Karpas-422 (cell line): ENCODE measurements around the gene AP4M1. TPM values are rescaled to one million over a fixed set of nuclear protein-coding genes. Genes with fewer than 3 reads are reported as not detected.
A peak's percentile ranks its signal among the peaks of the same experiment; 100 is the strongest.
"Not testable (repeated sequence)": the region's sequence is repeated elsewhere in the genome, so short reads cannot be mapped to it uniquely, and the experiment has no call there.

Experiments
- DNase-seq: peaks from one replicate; pipeline ENCODE4 v3.0.0-alpha.2; 2015
- H2AFZ ChIP-seq: fragments of 200-600 bp; sonication (generic); 2 replicates; pipeline ENCODE4 v1.6.1; 2014; ENCODE audit warnings: antibody characterized with exemption, low read length, mixed read lengths
- H3K27ac ChIP-seq: fragments of 200-600 bp; sonication (generic); 2 replicates; pipeline ENCODE4 v1.5.1; 2014; ENCODE audit warnings: mild to moderate bottlenecking, low read length, moderate library complexity
- H3K27me3 ChIP-seq: fragments of 200-600 bp; sonication (generic); 2 replicates; pipeline ENCODE4 v1.6.1; 2014; ENCODE audit warnings: low read length, mixed read lengths
- H3K36me3 ChIP-seq: fragments of 200-600 bp; sonication (generic); 2 replicates; pipeline ENCODE4 v1.6.1; 2014; ENCODE audit warnings: low read length, mixed read lengths; ENCODE audit not compliant: insufficient read depth
- H3K4me1 ChIP-seq: fragments of 200-600 bp; sonication (generic); 2 replicates; pipeline ENCODE4 v1.6.1; 2014; ENCODE audit warnings: mild to moderate bottlenecking, low read length, mixed read lengths
- H3K4me2 ChIP-seq: fragments of 200-600 bp; sonication (generic); 2 replicates; pipeline ENCODE4 v1.6.1; 2014; ENCODE audit warnings: low read length, low read depth, mild to moderate bottlenecking; ENCODE audit not compliant: poor library complexity, severe bottlenecking
- H3K4me3 ChIP-seq: fragments of 200-600 bp; sonication (generic); 2 replicates; pipeline ENCODE4 v1.5.1; 2014; ENCODE audit warnings: mild to moderate bottlenecking, antibody characterized with exemption, low read length, mixed read lengths
- H3K79me2 ChIP-seq: fragments of 200-600 bp; sonication (generic); 2 replicates; pipeline ENCODE4 v1.6.1; 2014; ENCODE audit warnings: mild to moderate bottlenecking, low read length, mixed read lengths
- H3K9ac ChIP-seq: fragments of 200-600 bp; sonication (generic); 2 replicates; pipeline ENCODE4 v1.6.0; 2014; ENCODE audit warnings: low read length
- H3K9me2 ChIP-seq: fragments of 200-600 bp; sonication (generic), shearing (Covaris generic); replicated peaks from 2 replicates; pipeline ENCODE4 v1.6.0; 2014; ENCODE audit warnings: mild to moderate bottlenecking, low read length, moderate library complexity; ENCODE audit not compliant: insufficient read depth
- H3K9me3 ChIP-seq: fragments of 300-700, 200-600 bp; sonication (generic); 2 replicates; pipeline ENCODE4 v1.6.1; 2014; ENCODE audit warnings: low read length, mixed read lengths
- H4K20me1 ChIP-seq: fragments of 200-600 bp; sonication (generic); 2 replicates; pipeline ENCODE4 v1.6.1; 2014; ENCODE audit warnings: mild to moderate bottlenecking, antibody characterized with exemption, low read length, low read depth; ENCODE audit not compliant: insufficient read depth
- total RNA-seq: library from RNA; depleted of rRNA; stranded (reverse); fragments of >200 nt; shearing (Covaris generic); gene quantifications from 2 replicates; pipeline ENCODE4 v1.2.3, GENCODE V29; 2014; ENCODE audit warnings: low replicate concordance

The AP4M1 gene
- total RNA-seq, 1 experiment from 2014 or later, result 3.6 TPM

DNA sequence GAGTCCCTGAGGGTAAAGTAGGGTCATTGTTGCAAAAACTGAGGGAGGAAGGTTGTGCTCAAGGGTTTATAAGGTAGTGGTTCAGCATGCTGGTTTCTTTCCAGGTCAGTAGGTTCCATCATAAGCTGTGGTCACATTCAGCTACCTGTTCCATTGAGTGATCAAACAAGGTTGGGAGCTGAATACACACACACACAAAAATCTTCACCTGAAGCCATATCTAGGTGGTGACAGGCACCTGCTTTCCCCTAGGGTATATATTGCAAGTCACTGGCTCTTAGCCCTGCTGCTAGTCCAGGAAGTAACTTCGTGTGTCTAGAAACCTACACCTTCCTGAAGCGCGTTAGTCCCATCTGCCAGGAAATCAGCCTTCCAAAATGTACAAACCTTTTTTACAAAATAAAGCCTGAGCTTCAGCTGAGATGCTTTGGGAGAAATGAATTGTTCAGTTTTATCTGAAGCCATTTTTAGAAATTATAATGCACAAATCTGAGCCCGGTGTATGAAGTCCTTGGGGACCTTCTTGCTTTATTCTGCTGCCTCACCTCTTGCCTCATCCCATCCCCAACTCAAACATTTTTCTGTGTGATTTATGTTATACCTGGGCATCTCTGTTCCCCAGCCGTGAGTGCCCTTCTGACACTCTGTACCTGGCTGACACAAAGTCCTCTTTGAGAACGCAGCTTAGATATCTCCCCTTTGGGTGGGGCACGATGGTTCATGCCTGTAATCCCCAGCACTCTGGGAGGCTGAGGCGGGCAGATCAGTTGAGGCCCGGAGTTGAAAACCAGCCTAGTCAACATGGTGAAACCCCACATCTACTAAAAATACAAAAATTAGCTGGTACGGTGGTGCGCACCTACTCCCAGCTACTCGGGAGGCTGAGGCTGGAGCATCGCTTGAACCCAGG lies 36.7 kb downstream of the AP4M1 start:
- peaks cover 8% of the 10 kb centered on the region for H3K4me1 ChIP-seq
- no peak for DNase-seq
- no peak overlapping the region for H3K4me3 ChIP-seq
- H3K4me2 ChIP-seq, result peak overlapping the region; percentile 36
- H3K79me2 ChIP-seq, result no peaks in the 10 kb centered on the region
- no peaks in the 10 kb centered on the region for H3K9me3 ChIP-seq
- no peaks in the 10 kb centered on the region for H3K36me3 ChIP-seq
- no peak overlapping the region for H3K27ac ChIP-seq
- no peaks in the 10 kb centered on the region for H4K20me1 ChIP-seq
- H3K9me2 ChIP-seq, result no peaks in the 10 kb centered on the region
- no peaks in the 10 kb centered on the region for H3K27me3 ChIP-seq
- no peak overlapping the region for H3K9ac ChIP-seq
- no peak overlapping the region for H2AFZ ChIP-seq

DNA sequence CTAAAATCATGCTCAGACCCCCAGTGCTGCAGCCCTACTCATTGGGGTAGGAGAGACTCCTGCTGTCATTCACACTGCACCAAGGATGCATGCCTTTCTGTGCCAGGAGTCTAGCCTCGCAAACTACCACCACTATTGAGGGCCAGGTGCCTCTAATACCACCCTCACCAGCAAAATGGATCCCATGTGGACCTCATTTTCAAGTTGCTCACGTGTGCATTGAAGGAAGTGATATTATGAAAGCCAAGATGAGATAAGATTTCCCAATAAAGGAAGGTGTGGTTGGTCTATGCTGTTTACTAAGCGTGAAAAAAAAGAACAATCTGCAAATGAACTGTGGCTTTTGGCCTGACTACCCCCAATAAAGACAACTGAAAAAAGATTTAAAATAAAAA lies 40.1 kb downstream of the AP4M1 start:
- H3K4me2 ChIP-seq, result no peak overlapping the region
- H3K36me3 ChIP-seq, result no peaks in the 10 kb centered on the region
- no peak overlapping the region for H3K4me3 ChIP-seq
- H3K27ac ChIP-seq, result no peak overlapping the region
- no peak overlapping the region for H3K9ac ChIP-seq
- H4K20me1 ChIP-seq, result no peaks in the 10 kb centered on the region
- H3K4me1 ChIP-seq, result peaks cover 8% of the 10 kb centered on the region
- H2AFZ ChIP-seq, result no peak overlapping the region
- no peak for DNase-seq
- no peaks in the 10 kb centered on the region for H3K9me3 ChIP-seq
- H3K9me2 ChIP-seq, result no peaks in the 10 kb centered on the region
- no peaks in the 10 kb centered on the region for H3K27me3 ChIP-seq
- no peaks in the 10 kb centered on the region for H3K79me2 ChIP-seq

DNA sequence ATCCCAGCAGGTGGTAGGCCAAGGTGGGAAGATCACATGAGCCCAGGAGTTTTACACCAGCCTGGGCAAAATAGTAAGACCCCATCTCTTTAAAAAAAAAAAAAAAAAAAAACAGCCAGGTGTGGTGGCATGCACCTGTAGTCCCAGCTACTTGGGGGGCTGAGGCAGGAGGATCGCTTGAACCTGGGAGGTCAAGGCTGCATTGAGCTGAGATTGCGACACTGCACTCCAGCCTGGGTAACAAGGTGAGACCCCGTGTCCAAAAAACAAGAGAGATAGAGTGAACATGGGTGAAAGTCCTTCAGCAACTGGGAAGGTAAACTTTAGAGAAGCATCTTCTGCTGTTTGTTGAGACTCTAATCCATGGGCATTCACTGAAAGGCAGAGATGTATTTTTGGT lies 41.0 kb downstream of the AP4M1 start:
- no peaks in the 10 kb centered on the region for H3K79me2 ChIP-seq
- no peaks in the 10 kb centered on the region for H3K36me3 ChIP-seq
- no peaks in the 10 kb centered on the region for H4K20me1 ChIP-seq
- DNase-seq, result no peak
- H3K9me3 ChIP-seq, result no peaks in the 10 kb centered on the region
- no peaks in the 10 kb centered on the region for H3K9me2 ChIP-seq
- no peak overlapping the region for H3K4me2 ChIP-seq
- H3K4me3 ChIP-seq, result no peak overlapping the region
- H2AFZ ChIP-seq, result no peak overlapping the region
- no peaks in the 10 kb centered on the region for H3K27me3 ChIP-seq
- H3K27ac ChIP-seq, result no peak overlapping the region
- peaks cover 8% of the 10 kb centered on the region for H3K4me1 ChIP-seq
- no peak overlapping the region for H3K9ac ChIP-seq

DNA sequence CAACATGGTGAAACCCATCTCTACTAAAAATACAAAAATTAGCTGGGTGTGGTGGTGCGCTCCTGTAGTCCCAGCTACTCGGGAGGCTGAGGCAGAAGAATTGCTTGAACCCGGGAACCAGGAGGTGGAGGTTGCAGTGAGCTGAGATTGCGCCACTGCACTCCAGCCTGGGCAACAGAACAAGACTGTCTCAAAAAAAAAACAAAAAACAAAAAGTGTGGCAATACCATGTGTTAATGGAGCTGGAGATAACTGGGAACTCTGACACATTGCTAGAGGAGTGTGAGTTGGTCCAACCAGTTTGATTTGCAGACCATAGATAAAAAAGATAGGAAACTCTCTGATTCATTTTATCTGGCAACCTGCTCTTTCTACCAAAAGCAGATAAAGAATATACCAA lies 44.9 kb downstream of the AP4M1 start:
- not testable (repeated sequence) for H2AFZ ChIP-seq, H4K20me1 ChIP-seq, H3K36me3 ChIP-seq, H3K9ac ChIP-seq, H3K4me2 ChIP-seq, H3K9me2 ChIP-seq, H3K27me3 ChIP-seq, H3K4me3 ChIP-seq, DNase-seq, H3K27ac ChIP-seq, H3K9me3 ChIP-seq
- Histone ChIP-seq H3K79me2 (peaks cover 21% of the 10 kb centered on the region), H3K4me1 (peaks cover 15% of the 10 kb centered on the region)

DNA sequence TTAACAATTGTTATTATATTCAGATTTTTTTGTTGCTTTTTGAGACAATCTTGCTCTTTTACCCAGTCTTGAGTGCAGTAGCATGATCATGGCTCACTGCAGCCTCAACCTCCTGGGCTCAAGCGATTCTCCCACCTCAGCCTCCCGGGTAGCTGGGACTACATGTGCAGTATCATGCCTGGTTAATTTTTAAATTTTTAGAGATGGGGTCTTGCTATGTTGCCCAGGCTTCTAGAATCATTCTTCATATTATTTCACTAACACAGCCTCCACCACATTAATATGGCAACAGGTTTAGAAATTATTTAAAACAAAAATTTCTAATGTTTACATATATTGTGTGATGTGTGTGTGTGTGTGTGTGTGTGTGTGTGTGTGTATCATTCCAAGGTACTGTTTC lies 45.8 kb downstream of the AP4M1 start:
- Histone ChIP-seq H3K9me3 (no peaks in the 10 kb centered on the region), H3K4me3 (no peak overlapping the region), H3K36me3 (0 out of 2 replicates have a peak, but pooled peaks cover 3% of the 10 kb centered on the region), H3K79me2 (peaks cover 21% of the 10 kb centered on the region), H3K9ac (no peak overlapping the region), H2AFZ (no peak overlapping the region), H3K4me2 (no peak overlapping the region), H4K20me1 (no peaks in the 10 kb centered on the region), H3K27ac (no peak overlapping the region), H3K27me3 (no peaks in the 10 kb centered on the region), H3K4me1 (peaks cover 23% of the 10 kb centered on the region), H3K9me2 (no peaks in the 10 kb centered on the region)
- no peak for DNase-seq

DNA sequence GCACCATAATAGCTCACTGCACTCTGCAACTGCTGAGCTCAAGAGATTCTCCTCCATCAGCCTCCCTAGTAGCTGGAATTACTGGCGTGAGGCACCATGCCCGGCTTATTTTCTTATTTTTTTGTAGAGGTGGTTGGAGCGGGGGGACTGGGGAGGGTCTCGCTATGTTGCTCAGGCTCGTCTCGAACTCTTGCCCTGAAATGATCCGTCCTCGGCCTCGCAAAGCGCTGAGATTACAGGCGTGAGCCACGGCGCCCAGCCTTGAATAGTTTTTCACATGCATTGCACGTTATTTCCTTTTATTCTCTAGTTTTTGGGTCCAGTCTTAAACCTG lies 46.7 kb downstream of the AP4M1 start:
- Histone ChIP-seq H3K79me2 (peaks cover 24% of the 10 kb centered on the region), H3K9me3 (no peaks in the 10 kb centered on the region), H3K4me2 (peak overlapping the region; percentile 80), H3K4me1 (peaks cover 31% of the 10 kb centered on the region), H3K27me3 (no peaks in the 10 kb centered on the region), H2AFZ (peak overlapping the region; percentile 81; the same call in 1 of the 2 replicates), H3K9ac (peak overlapping the region; percentile 80), H3K27ac (peak overlapping the region; percentile 36; the same call in 1 of the 2 replicates), H3K9me2 (no peaks in the 10 kb centered on the region), H3K36me3 (0 out of 2 replicates have a peak, but pooled peaks cover 3% of the 10 kb centered on the region), H4K20me1 (no peaks in the 10 kb centered on the region), H3K4me3 (peak overlapping the region; percentile 65)
- no peak for DNase-seq

DNA sequence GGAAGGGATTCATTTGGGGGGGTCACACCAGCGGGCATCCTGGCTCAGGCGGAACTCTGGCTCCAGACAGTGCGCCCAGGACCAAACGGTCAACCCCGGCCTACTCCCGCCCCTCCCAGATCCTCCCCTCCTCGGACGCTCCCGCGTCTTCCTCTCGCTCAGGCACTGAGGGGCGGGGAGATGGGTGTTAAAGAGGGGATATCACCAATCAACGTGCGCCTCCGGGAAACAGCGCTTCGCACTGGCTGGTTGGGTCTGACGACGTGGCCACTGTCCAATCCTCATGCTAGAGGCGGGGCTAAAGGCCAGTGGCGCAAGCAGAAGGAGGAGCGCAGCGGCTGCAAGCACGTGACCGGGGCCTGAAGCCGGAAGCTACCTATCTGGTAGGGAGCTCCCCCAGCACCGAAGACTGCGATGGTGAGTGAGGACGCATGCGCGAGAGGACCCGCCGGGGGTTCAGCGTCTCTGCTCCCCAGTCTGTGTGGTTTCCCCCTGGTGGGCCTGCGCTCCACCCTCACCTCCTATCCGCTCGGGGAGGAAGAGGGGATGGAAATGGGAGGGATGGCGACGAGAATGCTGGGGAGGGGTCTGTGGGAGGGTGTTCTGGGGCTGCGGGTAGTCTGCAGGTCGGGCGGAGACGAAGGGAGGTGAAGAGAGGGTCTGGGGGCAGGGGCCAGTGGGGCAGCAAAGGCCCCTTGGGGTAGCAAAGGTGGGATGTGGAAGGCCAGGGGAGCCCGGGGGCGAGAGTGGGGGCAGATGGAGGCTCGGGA lies 47.3 kb downstream of the AP4M1 start, which contains the start of gene LAMTOR4:
Gene LAMTOR4 (plus strand): TSS at position 360 of the 770 bp plus-strand sequence. CDS start 55 bp downstream, at position 415.
- peaks cover 25% of the 10 kb centered on the region for H3K79me2 ChIP-seq
- H3K9me3 ChIP-seq, result no peaks in the 10 kb centered on the region
- H3K4me3 ChIP-seq, result peak within 1 kb of the TSS; percentile 99
- peak within 1 kb of the TSS; percentile 77 for H3K27ac ChIP-seq
- peaks cover 31% of the 10 kb centered on the region for H3K4me1 ChIP-seq
- H2AFZ ChIP-seq, result peak within 1 kb of the TSS; percentile 81; the same call in 1 of the 2 replicates
- H3K9ac ChIP-seq, result peak within 1 kb of the TSS; percentile 100
- 0 out of 2 replicates have a peak, but pooled peaks cover 3% of the 10 kb centered on the region for H3K36me3 ChIP-seq
- no peaks in the 10 kb centered on the region for H3K27me3 ChIP-seq
- DNase-seq, result peak; percentile 99
- H3K9me2 ChIP-seq, result no peaks in the 10 kb centered on the region
- no peaks in the 10 kb centered on the region for H4K20me1 ChIP-seq
- peak within 1 kb of the TSS; percentile 97 for H3K4me2 ChIP-seq

DNA sequence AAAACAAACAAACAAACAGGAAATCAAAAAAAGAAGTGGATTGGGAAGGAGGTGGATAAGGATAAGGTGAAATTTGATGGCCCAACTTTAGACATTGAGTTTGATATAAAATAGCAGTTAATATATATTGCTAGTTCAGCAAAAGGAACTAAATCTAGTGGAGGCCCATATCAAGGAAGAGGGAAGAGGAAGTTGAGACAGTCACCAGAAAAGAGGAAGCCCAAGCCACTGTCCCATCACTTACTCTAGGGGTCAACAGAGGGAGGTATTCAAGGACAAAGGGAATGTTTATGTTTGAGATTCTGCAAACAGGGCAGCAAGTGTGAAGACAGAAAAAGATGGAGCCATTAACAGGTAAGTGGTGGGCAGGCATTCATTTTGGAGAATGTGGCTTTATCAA lies 51.0 kb downstream of the AP4M1 start:
- H3K9ac ChIP-seq, result peak overlapping the region; percentile 14; the same call in 1 of the 2 replicates
- peaks cover 31% of the 10 kb centered on the region for H3K79me2 ChIP-seq
- peaks cover 8% of the 10 kb centered on the region; the same call in 1 of the 2 replicates for H4K20me1 ChIP-seq
- H3K4me2 ChIP-seq, result peak overlapping the region; percentile 47
- H3K9me2 ChIP-seq, result no peaks in the 10 kb centered on the region
- H3K27me3 ChIP-seq, result no peaks in the 10 kb centered on the region
- H3K4me3 ChIP-seq, result peak overlapping the region; percentile 11; the same call in 1 of the 2 replicates
- peak overlapping the region; percentile 52 for H3K27ac ChIP-seq
- no peaks in the 10 kb centered on the region for H3K9me3 ChIP-seq
- peak; percentile 69 for DNase-seq
- peaks cover 9% of the 10 kb centered on the region for H3K36me3 ChIP-seq
- no peak overlapping the region for H2AFZ ChIP-seq
- H3K4me1 ChIP-seq, result peaks cover 45% of the 10 kb centered on the region
